IMR-90 (cell line): ENCODE results near the gene EHD4. TPM values are rescaled to one million over a fixed set of nuclear protein-coding genes. Genes with fewer than 3 reads are reported as not detected.

Source experiments
- ATAC-seq: fragments of 200-7000 bp; cut with Tn5 transposase; 2 replicates; pipeline ENCODE4 v1.9.1; 2020; ENCODE audit warnings: low read depth, mild to moderate bottlenecking, moderate library complexity
- BruUV-seq: library from RNA; stranded (reverse); fragments of 400-500 nt; replicated peaks from 2 replicates; lab custom pipeline; 2021; lab: Mats Ljungman, UMichigan
- CTCF ChIA-PET: fragments of 300-600 bp; formaldehyde crosslinking; extraction: SDS; loops from one replicate; lab custom pipeline; 2021; ENCODE audit warnings: antibody characterized with exemption; lab: Yijun Ruan, JAX
- POLR2A ChIA-PET: fragments of 300-600 bp; sonication (Branson Sonifier 250); formaldehyde crosslinking; loops from one replicate; lab custom pipeline; 2022; ENCODE audit warnings: antibody characterized with exemption; ENCODE audit not compliant: unreplicated experiment; lab: Charles Lee
- DNase-seq: peaks from one replicate; pipeline ENCODE4 v3.0.0; 2013
- H2AFZ ChIP-seq: replicated peaks from 2 replicates; pipeline ENCODE3; 2013; ENCODE audit warnings: low read length, mild to moderate bottlenecking; ENCODE audit not compliant: poor library complexity
- H2AK5ac ChIP-seq: 2 replicates; pipeline ENCODE4 v1.6.1; 2013; ENCODE audit warnings: low read depth, low read length, inconsistent platforms
- H2AK9ac ChIP-seq: replicated peaks from 2 replicates; pipeline ENCODE3; 2013; ENCODE audit warnings: mild to moderate bottlenecking, low read depth, low read length, moderate library complexity; ENCODE audit not compliant: poor library complexity
- H2BK120ac ChIP-seq: 2 replicates; pipeline ENCODE4 v1.6.1; 2013; ENCODE audit warnings: low read depth, low read length, inconsistent platforms
- H2BK15ac ChIP-seq: 3 replicates; pipeline ENCODE4 v1.6.1; 2013; ENCODE audit warnings: low read depth, low read length, inconsistent platforms
- H2BK20ac ChIP-seq: 2 replicates; pipeline ENCODE4 v1.6.1; 2013; ENCODE audit warnings: low read depth, mild to moderate bottlenecking, inconsistent platforms, low read length, moderate library complexity
- H2BK5ac ChIP-seq: 2 replicates; pipeline ENCODE4 v1.6.1; 2013; ENCODE audit warnings: mild to moderate bottlenecking, low read depth, low read length, inconsistent platforms; ENCODE audit not compliant: poor library complexity, severe bottlenecking
- H3K14ac ChIP-seq: replicated peaks from 2 replicates; pipeline ENCODE4 v1.6.1; 2013; ENCODE audit warnings: low read depth, low read length, inconsistent platforms
- H3K18ac ChIP-seq: 2 replicates; pipeline ENCODE4 v1.6.1; 2013; ENCODE audit warnings: low read depth, low read length, control low read depth
- H3K23ac ChIP-seq: 2 replicates; pipeline ENCODE4 v1.6.1; 2013; ENCODE audit warnings: low read depth, low read length, inconsistent platforms
- H3K27ac ChIP-seq: 2 replicates; pipeline ENCODE4 v1.5.1; 2013; ENCODE audit warnings: mild to moderate bottlenecking, control low read depth, low read length; ENCODE audit not compliant: insufficient read depth
- H3K27me3 ChIP-seq: 2 replicates; pipeline ENCODE4 v1.6.1; 2013; ENCODE audit warnings: low read length; ENCODE audit not compliant: control insufficient read depth, insufficient read depth
- H3K36me3 ChIP-seq: 2 replicates; pipeline ENCODE4 v1.6.1; 2013; ENCODE audit warnings: low read length, mixed read lengths; ENCODE audit not compliant: control insufficient read depth, insufficient read depth
- H3K4ac ChIP-seq: 2 replicates; pipeline ENCODE4 v1.6.1; 2013; ENCODE audit warnings: low read depth, low read length, inconsistent platforms
- H3K4me1 ChIP-seq: 2 replicates; pipeline ENCODE4 v1.6.1; 2013; ENCODE audit warnings: low read length, mixed read lengths; ENCODE audit not compliant: control insufficient read depth, insufficient read depth
- H3K4me2 ChIP-seq: 2 replicates; pipeline ENCODE4 v1.6.1; 2013; ENCODE audit warnings: low read depth, mild to moderate bottlenecking, control low read depth, low read length, moderate library complexity
- H3K4me3 ChIP-seq: 2 replicates; pipeline ENCODE4 v1.5.1; 2013; ENCODE audit warnings: low read depth, mild to moderate bottlenecking, control low read depth, low read length, moderate library complexity; ENCODE audit not compliant: insufficient read depth
- H3K56ac ChIP-seq: 2 replicates; pipeline ENCODE4 v1.6.1; 2013; ENCODE audit warnings: low read length, inconsistent platforms; ENCODE audit not compliant: insufficient read depth; ENCODE audit errors: extremely low read depth
- H3K79me1 ChIP-seq, 2 experiments: 2 replicates each; pipeline ENCODE4 v1.6.1; 2013; ENCODE audit warnings: low read length in 2 of 2, inconsistent platforms in 1 of 2, low read depth in 1 of 2
- H3K9ac ChIP-seq: 2 replicates; pipeline ENCODE4 v1.6.1; 2013; ENCODE audit warnings: low read depth, low read length, control low read depth
- H3K9me1 ChIP-seq: 2 replicates; pipeline ENCODE4 v1.6.1; 2013; ENCODE audit warnings: low read length, inconsistent platforms; ENCODE audit not compliant: insufficient read depth
- H3K9me3 ChIP-seq: 2 replicates; pipeline ENCODE4 v1.6.1; 2013; ENCODE audit warnings: low read length; ENCODE audit not compliant: control insufficient read depth, insufficient read depth
- H4K20me1 ChIP-seq: 2 replicates; pipeline ENCODE4 v1.6.1; 2013; ENCODE audit warnings: low read length, inconsistent platforms; ENCODE audit not compliant: insufficient read depth
- H4K5ac ChIP-seq: 2 replicates; pipeline ENCODE4 v1.6.1; 2013; ENCODE audit warnings: mild to moderate bottlenecking, low read depth, low read length, control low read depth
- H4K8ac ChIP-seq, 2 experiments: 2 replicates each; pipeline ENCODE4 v1.6.1; 2013; ENCODE audit warnings: low read depth in 2 of 2, low read length in 2 of 2, control low read depth in 1 of 2, inconsistent platforms in 1 of 2
- H4K91ac ChIP-seq: 2 replicates; pipeline ENCODE4 v1.6.1; 2013; ENCODE audit warnings: low read depth, low read length, inconsistent platforms; ENCODE audit not compliant: insufficient read depth
- CTCF ChIP-seq: conservative IDR thresholded peaks from 2 replicates; pipeline ENCODE4 v1.5.1; 2012; ENCODE audit warnings: mild to moderate bottlenecking, low read depth, low read length, improper control_type of control experiment
- WGBS, 2 experiments: methylation state at CpG; one replicate each; pipeline versions ENCODE4 v1.1.5 to v1.1.7; 2013; ENCODE audit warnings: missing lambda C conversion rate in 2 of 2; ENCODE audit not compliant: insufficient read length in 1 of 2; ENCODE audit errors: extremely low coverage in 2 of 2; 5-methylcytosine and 5-hydroxymethylcytosine counted together
- dilution Hi-C: fragments of 300-500 bp; cut with HindIII; formaldehyde crosslinking; loops from one replicate; pipeline ENCODE4 v1.14.3; 2018; ENCODE audit warnings: low sequenced_read_pairs; ENCODE audit not compliant: unreplicated experiment
- in situ Hi-C: fragments of 300-500 bp; cut with MboI; formaldehyde crosslinking; loops from 3 replicates; pipeline ENCODE4 v1.14.3; 2019; ENCODE audit warnings: low sequenced_read_pairs, inconsistent platforms, mixed read lengths
- intact Hi-C: fragments of 100-400 bp; cut with micrococcal nuclease; formaldehyde crosslinking; loops from 2 replicates; pipeline ENCODE4 v1.10.0; 2022
- microRNA-seq, 2 experiments: library from miRNA; stranded (forward) in 1 of 2; unstranded in 1 of 2; fragments of 10-50 nt in 1 of 2; fragments of <30 nt in 1 of 2; gene quantifications in 1 of 2; microRNA quantifications in 1 of 2; one replicate each; pipeline versions ENCODE3 to v1.1.0; 2013 to 2020; ENCODE audit not compliant: insufficient read depth in 1 of 2, insufficient read length in 1 of 2, unreplicated experiment in 1 of 2
- polyA plus RNA-seq, 3 experiments: library from polyadenylated mRNA; depleted of rRNA; stranded (reverse); fragments of >200 nt; gene quantifications; 2 replicates each; pipeline ENCODE4 v1.2.3, GENCODE V29; 2012; ENCODE audit warnings: low replicate concordance in 1 of 3
- small RNA-seq, 5 experiments: library from RNA; depleted of rRNA; stranded (forward); fragments of <200 nt; gene quantifications; one replicate each; pipeline ENCODE3, GENCODE V24; 2012
- total RNA-seq: library from RNA; depleted of rRNA; stranded (reverse); fragments of >200 nt; gene quantifications from 2 replicates; pipeline ENCODE4 v1.2.3, GENCODE V29; 2012; rRNA removed

The EHD4 gene
- total and polyA plus RNA-seq, 2 of the 4 experiments (the other 2 are of a cell fraction): 21.0 to 29.0 TPM

GRCh38 chr15:41847206-41847605 is 125.2 kb downstream of the EHD4 start:
- ATAC-seq (no peak), DNase-seq (no peak)
- Histone ChIP-seq H3K4me2 (no peak overlapping the region), H3K4me1 (no peaks in the 10 kb centered on the region; the same call in 1 of the 2 replicates), H2BK120ac (no peak overlapping the region), H3K9ac (no peak overlapping the region), H2BK15ac (no peak overlapping the region), H3K56ac (no peak overlapping the region), H3K9me3 (no peaks in the 10 kb centered on the region), H2BK20ac (no peak overlapping the region), H2BK5ac (no peak overlapping the region), H4K5ac (no peak overlapping the region), H3K27ac (no peak overlapping the region), H3K9me1 (no peaks in the 10 kb centered on the region), H4K8ac (no peak overlapping the region), H2AFZ (no peak overlapping the region), H3K23ac (no peak overlapping the region), H3K36me3 (peaks cover 17% of the 10 kb centered on the region), H2AK5ac (no peak overlapping the region), H4K91ac (no peak overlapping the region), H3K27me3 (peaks cover 2% of the 10 kb centered on the region; the same call in 1 of the 2 replicates), H3K79me1 (no peaks in the 10 kb centered on the region), H4K20me1 (no peaks in the 10 kb centered on the region), H3K4ac (no peak overlapping the region), H3K4me3 (no peak overlapping the region), H3K18ac (no peak overlapping the region), H3K14ac (no peak overlapping the region), H2AK9ac (no peak overlapping the region)
- BruUV-seq: no TSS peak
- POLR2A ChIA-PET: no interaction called here
- intact Hi-C loops: no loop called here
- WGBS, 2 experiments: 91% methylated on average over 12 of the region's 14 CpGs; no CpG with 5 or more reads in 1 of the 2 experiments
- CTCF ChIA-PET: no interaction called here
- no peak for TF ChIP-seq CTCF
- dilution Hi-C loops: no loop called here
- in situ Hi-C loops: no loop called here

Small RNA genes within 50 kb of the gene (microRNA-seq; reads per million reads assigned to microRNA genes)
- gene MIR4310 (ENCODE audit: insufficient read depth in 1 of 2, insufficient read length in 1 of 2, unreplicated experiment in 1 of 2) (0 reads per million in 2 experiments), gene RNA5SP393 (ENCODE audit: insufficient read depth, insufficient read length) (not detected)

Small RNA genes within 50 kb of the gene (small RNA-seq; reads per million reads assigned to genes)
- 0 reads per million in 5 experiments for gene MIR4310
- gene RNA5SP393: 0 reads per million in 5 experiments

Other genes with a start within 250 kb of the EHD4 start
- gene MAPKBP1, start 198.1 kb downstream of the EHD4 start, total RNA-seq: 10.3 and 12.5 TPM in 2 replicates
- gene MAPKBP1, start 198.1 kb downstream of the EHD4 start, polyA plus RNA-seq (2012; rRNA removed): 14.7 and 15.3 TPM in 2 replicates
- 3.6 and 5.0 TPM in 2 replicates for gene JMJD7, start 144.5 kb downstream of the EHD4 start, total RNA-seq
- 6.3 and 8.1 TPM in 2 replicates for gene JMJD7, start 144.5 kb downstream of the EHD4 start, polyA plus RNA-seq (2012; rRNA removed)
- under 0.01 and 0.18 TPM in 2 replicates for gene PLA2G4B, start 133.7 kb downstream of the EHD4 start, total RNA-seq
- gene PLA2G4B, start 133.7 kb downstream of the EHD4 start, polyA plus RNA-seq (2012; rRNA removed): 3.1 and 5.8 TPM in 2 replicates
- gene SPTBN5, start 78.5 kb downstream of the EHD4 start, total RNA-seq: under 0.01 TPM in 2 replicates
- 0.37 and 0.38 TPM in 2 replicates for gene SPTBN5, start 78.5 kb downstream of the EHD4 start, polyA plus RNA-seq (2012; rRNA removed)
- gene PLA2G4E, start 48.5 kb upstream of the EHD4 start, total RNA-seq: not detected in 2 replicates
- gene PLA2G4E, start 48.5 kb upstream of the EHD4 start, polyA plus RNA-seq (2012; rRNA removed): not detected in 2 replicates
- not detected in 2 replicates for gene PLA2G4D, start 122.0 kb upstream of the EHD4 start, total RNA-seq
- not detected in 2 replicates for gene PLA2G4D, start 122.0 kb upstream of the EHD4 start, polyA plus RNA-seq (2012; rRNA removed)
- gene PLA2G4F, start 184.1 kb upstream of the EHD4 start, total RNA-seq: not detected in 2 replicates
- gene PLA2G4F, start 184.1 kb upstream of the EHD4 start, polyA plus RNA-seq (2012; rRNA removed): not detected in 2 replicates
- 52.2 and 56.9 TPM in 2 replicates for gene VPS39, start 235.7 kb upstream of the EHD4 start, total RNA-seq
- 45.8 and 49.7 TPM in 2 replicates for gene VPS39, start 235.7 kb upstream of the EHD4 start, polyA plus RNA-seq (2012; rRNA removed)